ENCODE results near the gene RORC. TPM values are rescaled to one million over a fixed set of nuclear protein-coding genes. Genes with fewer than 3 reads are reported as not detected.
"Not testable (repeated sequence)": the region's sequence is repeated elsewhere in the genome, so short reads cannot be mapped to it uniquely, and the experiment has no call there.

RORC gene
- total RNA-seq, 6 experiments from 2014 or later: not detected

- Mint-ChIP-seq H3K36me3 (ENCODE audit: low read depth) (no peaks in the 10 kb centered on the region), H3K27me3 (ENCODE audit: insufficient read depth) (peaks cover 14% of the 10 kb centered on the region), H3K9me3 (no peaks in the 10 kb centered on the region), H3K27ac (no peak overlapping the region), H3K4me3 (no peak overlapping the region), H3K4me1 (ENCODE audit: low read depth) (no peaks in the 10 kb centered on the region)
- TF ChIP-seq CTCF (IDR thresholded peaks at IDR 0.05): no peak
- no peak for DNase-seq
Measured at GRCh38 chr1:151783796-151784195, 47.8 kb downstream of the RORC start.

GRCh38 chr1:151782741-151783140 is 48.9 kb downstream of the RORC start:
- Mint-ChIP-seq H3K9me3 (no peaks in the 10 kb centered on the region), H3K4me3 (no peak overlapping the region), H3K27me3 (ENCODE audit: insufficient read depth) (peaks cover 8% of the 10 kb centered on the region), H3K36me3 (ENCODE audit: low read depth) (no peaks in the 10 kb centered on the region), H3K4me1 (ENCODE audit: low read depth) (no peaks in the 10 kb centered on the region), H3K27ac (no peak overlapping the region)
- no peak for DNase-seq
- TF ChIP-seq CTCF (IDR thresholded peaks at IDR 0.05): no peak

- H3K9me3 Mint-ChIP-seq; H3K4me3 Mint-ChIP-seq; H3K36me3 Mint-ChIP-seq (ENCODE audit: low read depth); H3K27ac Mint-ChIP-seq; H3K27me3 Mint-ChIP-seq (ENCODE audit: insufficient read depth); DNase-seq; H3K4me1 Mint-ChIP-seq (ENCODE audit: low read depth): not testable (repeated sequence)
- TF ChIP-seq CTCF (IDR thresholded peaks at IDR 0.05): 0 out of 2 replicates have a peak, but pooled peaks have one; percentile 12
Measured at GRCh38 chr1:151782026-151782425, 49.6 kb downstream of the RORC start.

- not testable (repeated sequence) for H3K4me1 Mint-ChIP-seq (ENCODE audit: low read depth); H3K9me3 Mint-ChIP-seq; H3K36me3 Mint-ChIP-seq (ENCODE audit: low read depth); H3K4me3 Mint-ChIP-seq; DNase-seq; H3K27ac Mint-ChIP-seq
- H3K27me3 Mint-ChIP-seq (ENCODE audit: insufficient read depth): peaks cover 13% of the 10 kb centered on the region
Measured at GRCh38 chr1:151780736-151781135, 50.9 kb downstream of the RORC start.

- Mint-ChIP-seq H3K27me3 (ENCODE audit: insufficient read depth) (peaks cover 16% of the 10 kb centered on the region), H3K4me3 (no peak overlapping the region), H3K9me3 (no peaks in the 10 kb centered on the region), H3K4me1 (ENCODE audit: low read depth) (no peaks in the 10 kb centered on the region), H3K36me3 (ENCODE audit: low read depth) (no peaks in the 10 kb centered on the region), H3K27ac (no peak overlapping the region)
- TF ChIP-seq CTCF (IDR thresholded peaks at IDR 0.05): no peak
- DNase-seq: no peak
Measured at GRCh38 chr1:151779852-151780251, 51.8 kb downstream of the RORC start.

GRCh38 chr1:151777317-151777716 is 54.3 kb downstream of the RORC start:
- DNase-seq: no peak
- no peak overlapping the region for H3K4me3 Mint-ChIP-seq
- H3K27me3 Mint-ChIP-seq (ENCODE audit: insufficient read depth): peaks cover 18% of the 10 kb centered on the region

More at GRCh38 chr1:151777317-151777716, 54.3 kb downstream of the RORC start:
- H3K27ac Mint-ChIP-seq: no peak overlapping the region
- peaks cover 8% of the 10 kb centered on the region for H3K4me1 Mint-ChIP-seq (ENCODE audit: low read depth)
- TF ChIP-seq CTCF (IDR thresholded peaks at IDR 0.05): no peak
- H3K9me3 Mint-ChIP-seq: no peaks in the 10 kb centered on the region
- no peaks in the 10 kb centered on the region for H3K36me3 Mint-ChIP-seq (ENCODE audit: low read depth)
